SU-DHL-6 (cell line): ENCODE measurements around the gene PDF.

ENCODE experiments used
- H2AFZ ChIP-seq: fragments of 200-600 bp; sonication (generic); 2 replicates; pipeline ENCODE4 v1.6.1; 2014; ENCODE audit warnings: low read depth, mild to moderate bottlenecking, moderate library complexity, mixed read lengths, antibody characterized with exemption, low read length; ENCODE audit not compliant: severe bottlenecking
- H3F3A ChIP-seq: fragments of 200-600 bp; shearing (Covaris generic); 2 replicates; pipeline ENCODE4 v1.6.0; 2016; ENCODE audit warnings: antibody characterized with exemption, mild to moderate bottlenecking; ENCODE audit not compliant: insufficient read depth
- H3K27ac ChIP-seq: fragments of 200-600 bp; sonication (generic); 2 replicates; pipeline ENCODE4 v1.5.1; 2016; ENCODE audit warnings: low read depth, mild to moderate bottlenecking, low read length, moderate library complexity, mixed read lengths
- H3K27me3 ChIP-seq: fragments of 200-600 bp; sonication (generic), shearing (Covaris generic); 2 replicates; pipeline ENCODE4 v1.6.0; 2014; ENCODE audit warnings: mild to moderate bottlenecking, low read length
- H3K36me3 ChIP-seq: fragments of 200-600 bp; sonication (generic); 2 replicates; pipeline ENCODE4 v1.6.1; 2014; ENCODE audit warnings: mild to moderate bottlenecking, low read length, mixed read lengths
- H3K4me2 ChIP-seq: fragments of 300-600, 200-600 bp; shearing (Covaris generic), sonication (generic); 2 replicates; pipeline ENCODE4 v1.6.0; 2014; ENCODE audit warnings: low read length, low read depth, mild to moderate bottlenecking; ENCODE audit not compliant: poor library complexity, severe bottlenecking
- H3K4me3 ChIP-seq: fragments of 200-600 bp; sonication (generic); 2 replicates; pipeline ENCODE4 v1.5.1; 2014; ENCODE audit warnings: antibody characterized with exemption, low read length, mild to moderate bottlenecking, mixed read lengths; ENCODE audit not compliant: insufficient read depth, poor library complexity, severe bottlenecking
- H3K79me2 ChIP-seq: fragments of 200-600 bp; sonication (generic); 2 replicates; pipeline ENCODE4 v1.6.1; 2014; ENCODE audit warnings: mild to moderate bottlenecking, low read length, moderate library complexity; ENCODE audit not compliant: insufficient read depth
- H3K9ac ChIP-seq: fragments of 200-600 bp; sonication (generic); 2 replicates; pipeline ENCODE4 v1.7.0; 2014; ENCODE audit warnings: mild to moderate bottlenecking, low read length
- H3K9me2 ChIP-seq: fragments of 200-600 bp; sonication (generic); replicated peaks from 2 replicates; pipeline ENCODE4 v1.6.1; 2014; ENCODE audit warnings: low read length; ENCODE audit not compliant: insufficient read depth
- H3K9me3 ChIP-seq: fragments of 200-600 bp; sonication (generic); 2 replicates; pipeline ENCODE4 v1.6.1; 2014; ENCODE audit warnings: low read length, mixed read lengths; ENCODE audit not compliant: insufficient read depth
- H4K20me1 ChIP-seq: fragments of 200-600 bp; sonication (generic); 2 replicates; pipeline ENCODE4 v1.6.1; 2014; ENCODE audit warnings: low read depth, mild to moderate bottlenecking, antibody characterized with exemption, low read length, moderate library complexity, mixed read lengths
- EZH2phosphoT487 ChIP-seq: fragments of 200-600 bp; sonication (generic), shearing (Covaris generic); conservative IDR thresholded peaks from 2 replicates; pipeline ENCODE4 v1.6.1; 2018; ENCODE audit warnings: mild to moderate bottlenecking, antibody characterized with exemption, low read length, moderate library complexity, mixed read lengths
- TF ChIP-seq, protein P1 (sequence below): fragments of 200-600 bp; sonication (generic); IDR thresholded peaks from one replicate; pipeline ENCODE4 v1.5.1; 2017; ENCODE audit warnings: antibody characterized with exemption, mild to moderate bottlenecking, low read length, moderate library complexity; ENCODE audit not compliant: insufficient read depth, poor library complexity, severe bottlenecking

The PDF gene

DNA sequence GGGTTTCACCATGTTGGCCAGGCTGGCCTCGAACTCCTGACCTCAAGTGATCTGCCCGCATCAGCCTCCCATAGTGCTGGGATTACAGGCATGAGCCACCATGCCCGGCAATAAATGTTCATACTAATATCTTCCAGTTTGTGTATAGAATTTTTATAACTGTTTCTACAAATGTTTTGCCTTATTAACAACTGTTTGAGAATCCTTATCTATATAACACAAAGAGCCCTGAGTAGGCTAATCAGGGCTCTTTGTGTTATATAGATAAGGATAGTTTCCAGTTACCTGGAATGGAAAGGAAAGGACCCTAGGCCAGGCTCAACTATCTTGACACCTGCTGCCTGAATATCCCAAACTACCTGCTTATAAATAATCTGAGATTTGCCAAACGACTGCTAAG lies 38.5 kb upstream of the PDF start:
- H3K4me2 ChIP-seq = no peak overlapping the region
- H3K36me3 ChIP-seq = peaks cover 15% of the 10 kb centered on the region
- H3K9me2 ChIP-seq = no peaks in the 10 kb centered on the region

GRCh38 chr16:69367980-69368379 lies 37.6 kb upstream of the PDF start:
- Histone ChIP-seq H3K27me3 (no peaks in the 10 kb centered on the region), H3K9me2 (no peaks in the 10 kb centered on the region), H3K79me2 (no peaks in the 10 kb centered on the region), H3F3A (0 out of 2 replicates have a peak, but pooled peaks cover 6% of the 10 kb centered on the region), H2AFZ (no peak overlapping the region), H3K9me3 (no peaks in the 10 kb centered on the region), H3K4me2 (no peak overlapping the region), H3K36me3 (peaks cover 15% of the 10 kb centered on the region), H3K9ac (no peak overlapping the region), H4K20me1 (no peaks in the 10 kb centered on the region), H3K27ac (no peak overlapping the region), H3K4me3 (no peak overlapping the region)
- TF ChIP-seq EZH2phosphoT487 = no peak
- TF ChIP-seq, protein P1, sequence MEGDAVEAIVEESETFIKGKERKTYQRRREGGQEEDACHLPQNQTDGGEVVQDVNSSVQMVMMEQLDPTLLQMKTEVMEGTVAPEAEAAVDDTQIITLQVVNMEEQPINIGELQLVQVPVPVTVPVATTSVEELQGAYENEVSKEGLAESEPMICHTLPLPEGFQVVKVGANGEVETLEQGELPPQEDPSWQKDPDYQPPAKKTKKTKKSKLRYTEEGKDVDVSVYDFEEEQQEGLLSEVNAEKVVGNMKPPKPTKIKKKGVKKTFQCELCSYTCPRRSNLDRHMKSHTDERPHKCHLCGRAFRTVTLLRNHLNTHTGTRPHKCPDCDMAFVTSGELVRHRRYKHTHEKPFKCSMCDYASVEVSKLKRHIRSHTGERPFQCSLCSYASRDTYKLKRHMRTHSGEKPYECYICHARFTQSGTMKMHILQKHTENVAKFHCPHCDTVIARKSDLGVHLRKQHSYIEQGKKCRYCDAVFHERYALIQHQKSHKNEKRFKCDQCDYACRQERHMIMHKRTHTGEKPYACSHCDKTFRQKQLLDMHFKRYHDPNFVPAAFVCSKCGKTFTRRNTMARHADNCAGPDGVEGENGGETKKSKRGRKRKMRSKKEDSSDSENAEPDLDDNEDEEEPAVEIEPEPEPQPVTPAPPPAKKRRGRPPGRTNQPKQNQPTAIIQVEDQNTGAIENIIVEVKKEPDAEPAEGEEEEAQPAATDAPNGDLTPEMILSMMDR = no peak

More for the DNA sequence above, 38.5 kb upstream of the PDF start:
- no peaks in the 10 kb centered on the region for H3K79me2 ChIP-seq
- H3K9me3 ChIP-seq = no peaks in the 10 kb centered on the region
- no peak overlapping the region for H3K9ac ChIP-seq
- no peak overlapping the region for H3K27ac ChIP-seq
- H4K20me1 ChIP-seq = no peaks in the 10 kb centered on the region
- TF ChIP-seq EZH2phosphoT487 = no peak
- TF ChIP-seq, protein P1 = no peak
- no peak overlapping the region for H3K4me3 ChIP-seq
- H2AFZ ChIP-seq = no peak overlapping the region
- H3K27me3 ChIP-seq = no peaks in the 10 kb centered on the region
- 0 out of 2 replicates have a peak, but pooled peaks cover 6% of the 10 kb centered on the region for H3F3A ChIP-seq

GRCh38 chr16:69366431-69366830 lies 36.0 kb upstream of the PDF start:
- Histone ChIP-seq H3K4me3 (no peak overlapping the region), H3K27ac (no peak overlapping the region), H3K36me3 (peaks cover 15% of the 10 kb centered on the region), H3F3A (no peaks in the 10 kb centered on the region), H3K4me2 (no peak overlapping the region), H3K79me2 (no peaks in the 10 kb centered on the region), H4K20me1 (no peaks in the 10 kb centered on the region), H2AFZ (no peak overlapping the region), H3K9me2 (no peaks in the 10 kb centered on the region), H3K9ac (no peak overlapping the region), H3K9me3 (no peaks in the 10 kb centered on the region), H3K27me3 (no peaks in the 10 kb centered on the region)
- TF ChIP-seq, protein P1 = no peak
- TF ChIP-seq EZH2phosphoT487 = no peak
